CD4-positive, alpha-beta T cell (primary cell): Measurements from ENCODE around the gene DENND2C. TPM values are rescaled to one million over a fixed set of nuclear protein-coding genes. Genes with fewer than 3 reads are reported as not detected.
A peak's percentile ranks its signal among the peaks of the same experiment; 100 is the strongest.

ENCODE experiments used
- ATAC-seq: fragments of 200-7000 bp; cut with Tn5 transposase; one replicate; pipeline ENCODE4 v1.10.0; 2022; ENCODE audit warnings: mild to moderate bottlenecking; ENCODE audit not compliant: poor library complexity
- CTCF ChIA-PET: fragments of 350-600 bp; sonication (Branson Sonifier 250); formaldehyde crosslinking; loops from one replicate; lab custom pipeline; 2021; ENCODE audit warnings: antibody characterized with exemption, inconsistent platforms; lab: Charles Lee
- POLR2A ChIA-PET: fragments of 350-600 bp; sonication (Branson Sonifier 250); formaldehyde crosslinking; loops from one replicate; lab custom pipeline; 2021; ENCODE audit warnings: antibody characterized with exemption, inconsistent platforms; lab: Charles Lee
- DNase-seq, 14 experiments: peaks; one replicate each; pipeline ENCODE4 v3.0.0-alpha.2; 2013 to 2020; ENCODE audit warnings: mixed read lengths in 2 of 14
- H3K27ac ChIP-seq, 2 donors: one replicate each; pipeline versions ENCODE4 v1.5.1 to v1.7.0; 2013; ENCODE audit warnings: low read length in 2 of 2, low read depth in 1 of 2, mild to moderate bottlenecking in 1 of 2
- H3K27me3 ChIP-seq, 2 experiments: 1 replicate in 1 of 2; 2 replicates in 1 of 2; pipeline versions ENCODE4 v1.6.1 to v1.7.0; 2013; ENCODE audit warnings: low read length in 2 of 2, control low read depth in 1 of 2, mild to moderate bottlenecking in 1 of 2, moderate library complexity in 1 of 2; ENCODE audit not compliant: insufficient read depth in 2 of 2, control insufficient read depth in 1 of 2
- H3K36me3 ChIP-seq: one replicate; pipeline ENCODE4 v1.6.1; 2013; ENCODE audit warnings: low read length, control low read depth; ENCODE audit not compliant: insufficient read depth
- H3K4me1 ChIP-seq: one replicate; pipeline ENCODE4 v1.6.1; 2013; ENCODE audit warnings: low read length, control low read depth; ENCODE audit not compliant: insufficient read depth
- H3K4me3 ChIP-seq: one replicate; pipeline ENCODE4 v1.5.1; 2013; ENCODE audit warnings: mild to moderate bottlenecking, low read length, moderate library complexity
- H3K9me3 ChIP-seq, 2 experiments: 1 replicate in 1 of 2; 2 replicates in 1 of 2; pipeline versions ENCODE4 v1.6.1 to v1.7.0; 2013; ENCODE audit warnings: low read length in 2 of 2, mild to moderate bottlenecking in 2 of 2, control low read depth in 1 of 2, moderate library complexity in 1 of 2; ENCODE audit not compliant: control insufficient read depth in 1 of 2, insufficient read depth in 1 of 2
- H3K27ac Mint-ChIP-seq: one replicate; pipeline ENCODE4 v1.8.0; 2020; ENCODE audit warnings: mixed read lengths
- H3K27me3 Mint-ChIP-seq: one replicate; pipeline ENCODE4 v1.8.0; 2021; ENCODE audit warnings: mixed read lengths
- H3K36me3 Mint-ChIP-seq: one replicate; pipeline ENCODE4 v1.8.0; 2021; ENCODE audit warnings: low read depth, mixed read lengths
- H3K4me1 Mint-ChIP-seq: one replicate; pipeline ENCODE4 v1.8.0; 2021; ENCODE audit warnings: low read depth, mixed read lengths
- H3K4me3 Mint-ChIP-seq: one replicate; pipeline ENCODE4 v1.8.0; 2020; ENCODE audit warnings: mild to moderate bottlenecking, mixed read lengths
- H3K9me3 Mint-ChIP-seq: one replicate; pipeline ENCODE4 v1.8.0; 2020; ENCODE audit warnings: mixed read lengths
- CTCF ChIP-seq: fragments of 200-600 bp; IDR thresholded peaks from one replicate; pipeline ENCODE4 v1.8.0; 2022; ENCODE audit warnings: antibody characterized with exemption, mild to moderate bottlenecking
- intact Hi-C, 2 experiments: fragments of 100-400 bp; cut with DNase I in 1 of 2; cut with micrococcal nuclease in 1 of 2; formaldehyde crosslinking; loops; one replicate each; pipeline versions ENCODE4 v1.15.1 to v1.9.0; 2023 to 2025; cut with DNase I, micrococcal nuclease
- total RNA-seq, 174 experiments: library from RNA in 2 of 174; stranded (reverse) in 2 of 174; gene quantifications; one replicate each; pipeline ENCODE4 v1.2.3 and lab custom pipeline; 2021 to 2026

The DENND2C gene
- total RNA-seq, 2 experiments from 2014 or later = 1.6 to 2.0 TPM

DNA sequence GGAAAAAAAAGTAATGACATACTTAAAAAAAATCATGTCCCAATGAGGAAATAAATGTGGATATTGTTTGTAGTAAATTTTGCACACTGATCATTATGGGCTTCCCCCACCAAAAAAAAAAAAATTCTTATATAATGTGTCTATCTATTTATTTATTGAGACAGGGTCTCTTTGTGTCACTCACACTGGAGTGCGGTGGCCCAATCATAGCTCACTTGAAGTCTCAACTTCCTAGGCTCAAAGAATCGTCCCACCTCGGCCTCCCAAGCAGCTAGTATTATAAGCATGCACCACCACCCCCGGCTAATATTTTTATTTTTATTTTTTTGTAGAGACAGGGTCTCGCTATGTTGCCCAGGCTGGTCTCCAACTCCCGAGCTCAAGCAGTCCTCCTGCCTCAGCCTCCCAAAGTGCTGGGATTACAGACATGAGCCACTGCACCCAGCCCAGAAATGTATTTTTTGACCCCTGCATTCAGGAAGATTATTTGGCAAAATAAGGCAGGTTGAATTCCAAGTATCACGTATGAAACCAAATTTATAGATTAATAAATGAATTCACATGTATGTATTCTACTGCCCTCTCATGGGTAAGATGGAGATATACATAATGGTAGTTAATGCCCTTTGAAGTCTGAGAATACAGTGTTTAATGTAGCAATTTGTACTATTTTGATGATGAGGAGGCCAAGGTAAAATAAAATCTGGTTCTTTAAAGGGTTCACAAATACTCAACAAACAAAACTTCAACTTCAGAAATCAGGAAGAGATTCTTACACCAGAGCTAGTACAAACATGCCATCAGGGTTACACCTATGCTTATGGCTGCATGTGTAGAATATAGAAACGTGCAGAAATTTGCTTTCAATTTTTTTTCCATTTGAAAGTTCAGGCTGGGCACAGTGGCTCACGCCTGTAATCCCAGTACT, 1.4 kb upstream of the DENND2C start:
- Histone ChIP-seq H3K4me1 (peaks cover 14% of the 10 kb centered on the region), H3K27ac (no peak overlapping the region), H3K36me3 (no peaks in the 10 kb centered on the region), H3K9me3 (no peaks in the 10 kb centered on the region), H3K4me3 (no peak overlapping the region), H3K27me3 (peaks cover 5 to 8% of the 10 kb centered on the region in 2 experiments)
- DNase-seq (peak in 3 of 14 experiments; percentile 30 to 34 (median 32)), ATAC-seq (peak; percentile 34)
- POLR2A ChIA-PET = interaction anchor here (2.0 to 2.4 kb wide), 2 partner anchors 45 to 160 kb away, joined by 7 to 10 read pairs; partner anchors contain the start of genes NRAS and TRIM33
- Mint-ChIP-seq H3K4me1 (peaks cover 12% of the 10 kb centered on the region), H3K9me3 (no peaks in the 10 kb centered on the region), H3K27me3 (peaks cover 30% of the 10 kb centered on the region), H3K4me3 (peak overlapping the region; percentile 61), H3K36me3 (peaks cover 4% of the 10 kb centered on the region), H3K27ac (no peak overlapping the region)
- peak; percentile 51 for TF ChIP-seq CTCF
- intact Hi-C loops = loop anchor here (1.0 to 10.0 kb wide), 8 partner anchors 45 to 692 kb away; partner anchors contain the start of genes NRAS (in 2 of the 2), BCAS2 (in 1 of the 2), CSDE1 (in 1 of the 2) and OLFML3 (in 1 of the 2)
- CTCF ChIA-PET = no interaction called here

GRCh38 chr1:114670083-114671010, 498 bp upstream of the DENND2C start:
- Mint-ChIP-seq H3K9me3 (no peaks in the 10 kb centered on the region), H3K4me3 (peak overlapping the region; percentile 99), H3K27me3 (peaks cover 28% of the 10 kb centered on the region), H3K36me3 (peaks cover 4% of the 10 kb centered on the region), H3K4me1 (peaks cover 12% of the 10 kb centered on the region), H3K27ac (peak overlapping the region; percentile 77)
- ATAC-seq (peak; percentile 94), DNase-seq (peak; percentile 74 to 93 (median 84))
- no peak for TF ChIP-seq CTCF
- Histone ChIP-seq H3K36me3 (no peaks in the 10 kb centered on the region), H3K4me1 (peaks cover 14% of the 10 kb centered on the region), H3K27me3 (peaks cover 5 to 8% of the 10 kb centered on the region in 2 experiments), H3K27ac (no peak overlapping the region), H3K4me3 (peak overlapping the region; percentile 81), H3K9me3 (no peaks in the 10 kb centered on the region)
- intact Hi-C loops = loop anchor here (1.0 to 10.0 kb wide), 8 partner anchors 46 to 692 kb away; partner anchors contain the start of genes NRAS (in 2 of the 2), BCAS2 (in 1 of the 2), CSDE1 (in 1 of the 2) and OLFML3 (in 1 of the 2)
- ChIA-PET CTCF (no interaction called here), POLR2A (interaction anchor here (0.7 to 2.4 kb wide), 7 partner anchors 10 to 332 kb away, joined by 3 to 10 read pairs (median 3); partner anchors contain the start of genes BCAS2, CSDE1, NRAS and TRIM33)
